H1 (cell line): ENCODE data around the gene ROR1. TPM values are rescaled to one million over a fixed set of nuclear protein-coding genes. Genes with fewer than 3 reads are reported as not detected.

Source experiments
- JUN ChIP-seq: IDR thresholded peaks from 2 replicates; pipeline ENCODE4 v1.6.1; 2011; ENCODE audit warnings: low read depth, mild to moderate bottlenecking, improper control_type of control experiment, low read length
- polyA plus RNA-seq, 7 experiments: library from polyadenylated mRNA; depleted of rRNA in 3 of 7; stranded (reverse) in 5 of 7; unstranded in 2 of 7; fragments of >200 nt in 5 of 7; fragments of 200-250 nt in 2 of 7; gene quantifications; 1 replicate in 5 of 7; 2 replicates in 1 of 7; 4 replicates in 1 of 7; pipeline versions ENCODE4 v1.2.1 to v1.2.3, GENCODE V29; 2011 to 2013; ENCODE audit warnings: missing spikeins in 2 of 7, mixed read lengths in 2 of 7
- total RNA-seq: library from RNA; stranded (reverse); fragmentation: NEBNext Ultra II Directional; extraction: Animal tissue kit (Norgen Biotek cat#: 25700); gene quantifications from 2 replicates; pipeline ENCODE4 v1.2.1, GENCODE V29; 2021

The ROR1 gene
- total and polyA plus RNA-seq, 2 of the 8 experiments (the other 6 are each of a cell fraction or from before 2014, with no cell fraction given): 33.6 to 73.6 TPM

DNA sequence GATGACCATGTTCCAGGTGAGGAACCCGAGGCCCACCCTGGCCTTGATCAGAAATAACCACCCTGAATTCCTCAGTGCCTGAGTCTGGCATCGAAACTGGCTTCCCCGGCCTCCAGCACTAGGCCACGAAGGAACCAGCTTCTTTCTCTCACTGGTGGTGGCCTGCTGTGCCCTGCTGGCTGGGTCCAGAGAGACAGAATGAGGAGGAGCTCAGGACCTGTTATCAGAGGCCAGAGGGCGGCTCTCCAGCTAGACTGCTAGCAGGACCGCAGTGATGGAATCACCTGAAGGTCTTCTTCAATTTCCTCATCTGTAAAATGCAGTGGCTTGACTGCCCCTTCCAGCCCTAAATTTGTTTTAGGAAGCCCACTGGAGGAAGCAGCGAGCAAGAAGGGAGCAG, 20.5 kb downstream of the ROR1 start (continued):
- no peak for TF ChIP-seq JUN
